ENCODE measurements around the gene SNN.
A peak's percentile ranks its signal among the peaks of the same experiment; 100 is the strongest.

SNN gene

GRCh38 chr16:11667221-11667823, 933 bp upstream of the SNN start:
- DNase-seq (ENCODE audit: low spot score), result no peak

GRCh38 chr16:11668623-11669379, 546 bp downstream of the SNN start:
- no peak for DNase-seq (ENCODE audit: low spot score)

- peak; percentile 45 for DNase-seq (ENCODE audit: low spot score)
Observed at GRCh38 chr16:11669380-11670146, 1.3 kb downstream of the SNN start.

GRCh38 chr16:11670171-11671131, 2.2 kb downstream of the SNN start:
- DNase-seq (ENCODE audit: low spot score), result no peak

GRCh38 chr16:11671271-11671670, 3.0 kb downstream of the SNN start:
- DNase-seq (ENCODE audit: low spot score), result no peak

GRCh38 chr16:11671676-11672075, 3.4 kb downstream of the SNN start:
- no peak for DNase-seq (ENCODE audit: low spot score)

- no peak for DNase-seq (ENCODE audit: low spot score)
Observed at GRCh38 chr16:11672206-11673090, 4.2 kb downstream of the SNN start.

- DNase-seq (ENCODE audit: low spot score), result no peak
Observed at GRCh38 chr16:11673091-11674000, 5.1 kb downstream of the SNN start.

- no peak for DNase-seq (ENCODE audit: low spot score)
Observed at GRCh38 chr16:11674001-11674817, 6.0 kb downstream of the SNN start.

GRCh38 chr16:11674818-11675560, 6.7 kb downstream of the SNN start:
- DNase-seq (ENCODE audit: low spot score), result peak; percentile 65

- DNase-seq (ENCODE audit: low spot score), result peak; percentile 86
Observed at GRCh38 chr16:11675561-11676511, 7.6 kb downstream of the SNN start.

GRCh38 chr16:11676799-11677198, 8.5 kb downstream of the SNN start:
- DNase-seq (ENCODE audit: low spot score), result no peak

GRCh38 chr16:11677451-11677951, 9.2 kb downstream of the SNN start:
- peak; percentile 85 for DNase-seq (ENCODE audit: low spot score)

GRCh38 chr16:11677959-11678881, 10.0 kb downstream of the SNN start:
- peak; percentile 78 for DNase-seq (ENCODE audit: low spot score)

- DNase-seq (ENCODE audit: low spot score), result no peak
Observed at GRCh38 chr16:11679250-11679649, 11.0 kb downstream of the SNN start.

Data from kidney tubule cell (primary cell).